ENCODE results near the gene CDKN2C.

The CDKN2C gene

GRCh38 chr1:50936321-50936720 is 33.7 kb upstream of the CDKN2C start:
- TF ChIP-seq TAF1 (IDR thresholded peaks at IDR 0.05; ENCODE audit: low read depth) (no peak), CREB1 (IDR thresholded peaks at IDR 0.05; ENCODE audit: low read depth) (no peak), EP300 (IDR thresholded peaks at IDR 0.05; ENCODE audit: borderline replicate concordance) (no peak), EGR1 (IDR thresholded peaks at IDR 0.05) (no peak), NFIC (IDR thresholded peaks at IDR 0.05) (no peak), TEAD4 (IDR thresholded peaks at IDR 0.05) (no peak), REST (IDR thresholded peaks at IDR 0.05; ENCODE audit: low read depth) (no peak), FOXM1 (IDR thresholded peaks at IDR 0.05; ENCODE audit: borderline replicate concordance, low read depth) (no peak), YY1 (IDR thresholded peaks at IDR 0.05; ENCODE audit: low read depth) (no peak), ZBTB7A (IDR thresholded peaks at IDR 0.05; ENCODE audit: low read depth) (no peak), RAD21 (IDR thresholded peaks at IDR 0.05; ENCODE audit: low read depth) (no peak)
- TF ChIP-seq, protein P1, sequence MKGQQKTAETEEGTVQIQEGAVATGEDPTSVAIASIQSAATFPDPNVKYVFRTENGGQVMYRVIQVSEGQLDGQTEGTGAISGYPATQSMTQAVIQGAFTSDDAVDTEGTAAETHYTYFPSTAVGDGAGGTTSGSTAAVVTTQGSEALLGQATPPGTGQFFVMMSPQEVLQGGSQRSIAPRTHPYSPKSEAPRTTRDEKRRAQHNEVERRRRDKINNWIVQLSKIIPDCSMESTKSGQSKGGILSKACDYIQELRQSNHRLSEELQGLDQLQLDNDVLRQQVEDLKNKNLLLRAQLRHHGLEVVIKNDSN (IDR thresholded peaks at IDR 0.05): no peak
- TF ChIP-seq, protein P2, sequence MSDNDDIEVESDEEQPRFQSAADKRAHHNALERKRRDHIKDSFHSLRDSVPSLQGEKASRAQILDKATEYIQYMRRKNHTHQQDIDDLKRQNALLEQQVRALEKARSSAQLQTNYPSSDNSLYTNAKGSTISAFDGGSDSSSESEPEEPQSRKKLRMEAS (IDR thresholded peaks at IDR 0.05): no peak

DNA sequence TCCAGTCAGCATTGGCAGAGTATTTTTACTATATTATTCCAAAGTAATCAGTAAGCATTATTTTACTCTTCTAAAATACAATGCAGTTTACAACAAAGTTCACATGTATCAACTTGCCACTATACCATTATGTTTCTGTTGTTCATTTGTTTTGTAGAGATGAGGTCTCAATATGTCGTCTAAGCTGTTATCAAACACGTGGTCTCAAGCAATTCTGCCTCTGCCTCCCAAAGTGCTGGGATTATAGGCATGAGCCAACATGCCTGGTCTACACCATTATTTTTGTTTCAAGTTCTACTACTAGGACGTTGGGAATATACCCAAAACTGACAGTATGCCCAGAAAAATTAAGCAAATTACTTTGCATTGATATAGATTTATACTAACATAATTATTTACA is 29.8 kb upstream of the CDKN2C start:
- TF ChIP-seq NFIC (IDR thresholded peaks at IDR 0.05): no peak
- TF ChIP-seq TAF1 (IDR thresholded peaks at IDR 0.05; ENCODE audit: low read depth): no peak
- TF ChIP-seq FOXM1 (IDR thresholded peaks at IDR 0.05; ENCODE audit: borderline replicate concordance, low read depth): no peak
- TF ChIP-seq TCF12 (IDR thresholded peaks at IDR 0.05; ENCODE audit: low read depth): no peak
- TF ChIP-seq CREB1 (IDR thresholded peaks at IDR 0.05; ENCODE audit: low read depth): no peak
- TF ChIP-seq REST (IDR thresholded peaks at IDR 0.05; ENCODE audit: low read depth): no peak
- TF ChIP-seq, protein P1 (IDR thresholded peaks at IDR 0.05): no peak
- TF ChIP-seq RAD21 (IDR thresholded peaks at IDR 0.05; ENCODE audit: low read depth): no peak

GRCh38 chr1:50942334-50942733 is 27.7 kb upstream of the CDKN2C start:
- TF ChIP-seq FOXM1 (IDR thresholded peaks at IDR 0.05; ENCODE audit: borderline replicate concordance, low read depth) (no peak), CREB1 (IDR thresholded peaks at IDR 0.05; ENCODE audit: low read depth) (no peak), CEBPB (IDR thresholded peaks at IDR 0.05) (no peak), ZBTB7A (IDR thresholded peaks at IDR 0.05; ENCODE audit: low read depth) (no peak), TAF1 (IDR thresholded peaks at IDR 0.05; ENCODE audit: low read depth) (no peak), YY1 (IDR thresholded peaks at IDR 0.05; ENCODE audit: low read depth) (no peak), EGR1 (IDR thresholded peaks at IDR 0.05) (no peak), NFIC (IDR thresholded peaks at IDR 0.05) (no peak), TCF12 (IDR thresholded peaks at IDR 0.05; ENCODE audit: low read depth) (no peak), RAD21 (IDR thresholded peaks at IDR 0.05; ENCODE audit: low read depth) (no peak), TEAD4 (IDR thresholded peaks at IDR 0.05) (no peak), REST (IDR thresholded peaks at IDR 0.05; ENCODE audit: low read depth) (no peak), EP300 (IDR thresholded peaks at IDR 0.05; ENCODE audit: borderline replicate concordance) (no peak)
- TF ChIP-seq, protein P1 (IDR thresholded peaks at IDR 0.05): no peak
- TF ChIP-seq, protein P2 (IDR thresholded peaks at IDR 0.05): no peak

DNA sequence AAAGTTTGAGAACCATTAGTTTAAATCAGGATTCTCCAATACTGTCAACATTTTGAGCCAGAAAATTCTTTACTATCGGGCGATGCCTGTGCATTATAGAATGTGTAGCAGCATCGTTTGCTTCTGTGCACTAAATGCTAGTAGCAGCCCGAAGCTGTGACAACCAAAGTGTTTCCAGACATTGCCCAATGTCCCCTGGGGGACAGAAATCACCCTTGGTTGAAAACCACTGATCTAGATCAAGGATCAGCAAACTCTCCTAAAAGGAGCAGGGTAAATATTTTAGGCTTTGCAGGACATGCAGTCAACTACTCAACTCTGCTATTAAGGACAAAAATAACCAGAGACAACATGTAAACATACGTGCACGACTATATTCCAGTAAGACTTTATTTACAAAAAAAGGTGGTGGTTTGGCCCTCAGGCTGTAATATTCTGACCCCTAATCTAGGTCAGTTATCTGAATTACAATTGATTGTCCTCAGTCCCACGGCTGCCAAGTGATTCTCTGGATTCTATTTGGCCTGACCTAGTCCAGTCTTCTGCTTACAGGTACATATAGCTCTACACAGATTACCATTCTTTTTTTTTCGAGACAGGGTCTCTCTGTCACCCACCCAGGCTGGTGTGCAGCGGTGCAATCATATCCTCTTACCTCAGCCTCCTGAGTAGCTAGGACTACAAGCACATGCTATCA is 20.6 kb upstream of the CDKN2C start:
- TF ChIP-seq ZBTB7A (IDR thresholded peaks at IDR 0.05; ENCODE audit: low read depth) (no peak), RAD21 (IDR thresholded peaks at IDR 0.05; ENCODE audit: low read depth) (no peak), EP300 (IDR thresholded peaks at IDR 0.05; ENCODE audit: borderline replicate concordance) (no peak), CREB1 (IDR thresholded peaks at IDR 0.05; ENCODE audit: low read depth) (no peak), TAF1 (IDR thresholded peaks at IDR 0.05; ENCODE audit: low read depth) (no peak), TEAD4 (IDR thresholded peaks at IDR 0.05) (no peak), NFIC (IDR thresholded peaks at IDR 0.05) (no peak), TCF12 (IDR thresholded peaks at IDR 0.05; ENCODE audit: low read depth) (no peak), EGR1 (IDR thresholded peaks at IDR 0.05) (no peak), FOXM1 (IDR thresholded peaks at IDR 0.05; ENCODE audit: borderline replicate concordance, low read depth) (no peak), YY1 (IDR thresholded peaks at IDR 0.05; ENCODE audit: low read depth) (no peak), CEBPB (IDR thresholded peaks at IDR 0.05) (no peak)
- TF ChIP-seq, protein P1 (IDR thresholded peaks at IDR 0.05): no peak
- TF ChIP-seq, protein P2 (IDR thresholded peaks at IDR 0.05): no peak

Data from Ishikawa (cell line).